Hepatocyte (in vitro differentiated cells): Measurements from ENCODE around the gene PNPLA7. TPM values are rescaled to one million over a fixed set of nuclear protein-coding genes. Genes with fewer than 3 reads are reported as not detected.
"Not testable (repeated sequence)": the region's sequence is repeated elsewhere in the genome, so short reads cannot be mapped to it uniquely, and the experiment has no call there.

Experiments used
- DNase-seq: peaks from one replicate; pipeline ENCODE4 v3.0.0-alpha.2; 2016; ENCODE audit warnings: low spot score
- H2AFZ ChIP-seq: fragments of 200-600 bp; sonication (generic); 2 replicates; pipeline ENCODE4 v1.6.0; 2016; ENCODE audit warnings: antibody characterized with exemption, mild to moderate bottlenecking
- H3K27ac ChIP-seq: fragments of 200-600 bp; sonication (generic); 2 replicates; pipeline ENCODE4 v1.5.1; 2016; ENCODE audit warnings: mild to moderate bottlenecking
- H3K27me3 ChIP-seq: fragments of 200-600 bp; sonication (generic); 2 replicates; pipeline ENCODE4 v1.6.1; 2016
- H3K36me3 ChIP-seq: fragments of 200-600 bp; sonication (generic); replicated peaks from 2 replicates; pipeline ENCODE4 v1.5.1; 2016; ENCODE audit warnings: low read depth; ENCODE audit not compliant: insufficient read depth
- H3K4me1 ChIP-seq: fragments of 200-600 bp; sonication (generic); 2 replicates; pipeline ENCODE4 v1.5.1; 2016; ENCODE audit warnings: mild to moderate bottlenecking, moderate library complexity; ENCODE audit not compliant: insufficient read depth
- H3K4me2 ChIP-seq: fragments of 200-600 bp; sonication (generic); 2 replicates; pipeline ENCODE4 v1.6.0; 2016
- H3K4me3 ChIP-seq: fragments of 200-600 bp; sonication (generic); 2 replicates; pipeline ENCODE4 v1.5.1; 2016; ENCODE audit warnings: mild to moderate bottlenecking
- H3K79me2 ChIP-seq: fragments of 200-600 bp; sonication (generic); 2 replicates; pipeline ENCODE4 v1.6.0; 2017; ENCODE audit warnings: mild to moderate bottlenecking
- H3K9me2 ChIP-seq: fragments of 200-600 bp; sonication (generic); replicated peaks from 2 replicates; pipeline ENCODE4 v1.6.0; 2017; ENCODE audit warnings: mild to moderate bottlenecking; ENCODE audit not compliant: insufficient read depth
- H3K9me3 ChIP-seq: fragments of 200-600 bp; sonication (generic); 2 replicates; pipeline ENCODE4 v1.5.1; 2016; ENCODE audit warnings: low read depth, mild to moderate bottlenecking
- H4K20me1 ChIP-seq: fragments of 200-600 bp; sonication (generic); 2 replicates; pipeline ENCODE4 v1.6.0; 2016; ENCODE audit warnings: mild to moderate bottlenecking; ENCODE audit not compliant: insufficient read depth, poor library complexity, severe bottlenecking
- CTCF ChIP-seq: fragments of 200-600 bp; sonication (generic); IDR thresholded peaks from 2 replicates; pipeline ENCODE4 v1.5.1; 2016; ENCODE audit warnings: antibody characterized with exemption, mild to moderate bottlenecking; ENCODE audit not compliant: poor library complexity
- EZH2 ChIP-seq: fragments of 200-600 bp; sonication (generic); IDR thresholded peaks from 2 replicates; pipeline ENCODE4 v1.6.1; 2016; ENCODE audit warnings: antibody characterized with exemption, mild to moderate bottlenecking, borderline replicate concordance
- EZH2phosphoT487 ChIP-seq: fragments of 200-600 bp; sonication (generic); IDR thresholded peaks from one replicate; pipeline ENCODE4 v1.6.1; 2018; ENCODE audit warnings: antibody characterized with exemption, mild to moderate bottlenecking, low read depth, moderate library complexity; ENCODE audit not compliant: unreplicated experiment, severe bottlenecking
- WGBS: methylation state at CpG from one replicate; pipeline ENCODE4 v1.1.6; 2016; ENCODE audit warnings: low lambda C conversion rate; ENCODE audit errors: missing lambda C conversion rate; 5-methylcytosine and 5-hydroxymethylcytosine counted together
- polyA plus RNA-seq: library from polyadenylated mRNA; unstranded; fragments of >200 nt; fragmentation: Nextera tagmentation; extraction: Ambion mirVana; gene quantifications from 2 replicates; pipeline ENCODE4 v1.2.1, GENCODE V29; 2016
- total RNA-seq: library from RNA; depleted of rRNA; stranded (reverse); fragments of >200 nt; gene quantifications from 2 replicates; pipeline ENCODE4 v1.2.3, GENCODE V29; 2014

Gene PNPLA7
- total and polyA plus RNA-seq, 2 experiments from 2014 or later, result 0.62 to 0.77 TPM

- Histone ChIP-seq H3K27ac (no peak overlapping the region), H3K79me2 (no peaks in the 10 kb centered on the region), H2AFZ (no peak overlapping the region), H3K9me2 (no peaks in the 10 kb centered on the region), H3K9me3 (no peaks in the 10 kb centered on the region), H4K20me1 (no peaks in the 10 kb centered on the region), H3K36me3 (no peaks in the 10 kb centered on the region), H3K4me2 (no peak overlapping the region), H3K4me1 (no peaks in the 10 kb centered on the region), H3K4me3 (no peak overlapping the region), H3K27me3 (no peaks in the 10 kb centered on the region)
- WGBS, result 79% methylated on average over 10 of the region's 10 CpGs
- DNase-seq, result no peak
- TF ChIP-seq EZH2 (no peak), CTCF (no peak), EZH2phosphoT487 (no peak)
Observed at GRCh38 chr9:137516144-137516917, 33.9 kb downstream of the PNPLA7 start.

DNA sequence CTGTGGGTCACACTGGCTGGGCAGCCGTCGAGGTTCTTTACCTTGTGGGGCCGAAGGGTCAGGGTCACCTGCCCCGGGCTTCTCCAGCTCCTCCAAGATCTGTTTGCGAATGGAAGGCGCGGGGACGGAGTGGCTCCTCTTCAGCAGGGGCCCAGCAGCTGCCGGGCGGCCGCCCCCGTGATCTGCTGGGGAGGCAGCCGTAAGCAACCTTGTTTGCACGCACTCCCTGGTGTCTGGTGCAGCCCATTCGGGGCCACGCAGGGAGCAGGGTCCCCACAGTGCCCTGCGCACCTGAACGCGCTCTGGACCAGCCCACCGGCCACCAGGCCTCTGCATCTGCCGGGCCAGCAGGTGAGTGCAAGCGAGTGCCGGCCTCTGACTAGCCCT lies 34.9 kb downstream of the PNPLA7 start:
- H4K20me1 ChIP-seq, result no peaks in the 10 kb centered on the region
- DNase-seq, result no peak
- H3K4me2 ChIP-seq, result no peak overlapping the region
- H3K9me2 ChIP-seq, result no peaks in the 10 kb centered on the region
- no peak overlapping the region for H3K4me3 ChIP-seq
- WGBS, result 87% methylated on average over 21 of the region's 23 CpGs
- no peaks in the 10 kb centered on the region for H3K79me2 ChIP-seq
- H3K36me3 ChIP-seq, result no peaks in the 10 kb centered on the region
- no peak overlapping the region for H2AFZ ChIP-seq
- H3K9me3 ChIP-seq, result no peaks in the 10 kb centered on the region
- no peak overlapping the region for H3K27ac ChIP-seq
- H3K27me3 ChIP-seq, result no peaks in the 10 kb centered on the region
- H3K4me1 ChIP-seq, result no peaks in the 10 kb centered on the region
- TF ChIP-seq EZH2 (no peak), EZH2phosphoT487 (no peak), CTCF (no peak)

DNA sequence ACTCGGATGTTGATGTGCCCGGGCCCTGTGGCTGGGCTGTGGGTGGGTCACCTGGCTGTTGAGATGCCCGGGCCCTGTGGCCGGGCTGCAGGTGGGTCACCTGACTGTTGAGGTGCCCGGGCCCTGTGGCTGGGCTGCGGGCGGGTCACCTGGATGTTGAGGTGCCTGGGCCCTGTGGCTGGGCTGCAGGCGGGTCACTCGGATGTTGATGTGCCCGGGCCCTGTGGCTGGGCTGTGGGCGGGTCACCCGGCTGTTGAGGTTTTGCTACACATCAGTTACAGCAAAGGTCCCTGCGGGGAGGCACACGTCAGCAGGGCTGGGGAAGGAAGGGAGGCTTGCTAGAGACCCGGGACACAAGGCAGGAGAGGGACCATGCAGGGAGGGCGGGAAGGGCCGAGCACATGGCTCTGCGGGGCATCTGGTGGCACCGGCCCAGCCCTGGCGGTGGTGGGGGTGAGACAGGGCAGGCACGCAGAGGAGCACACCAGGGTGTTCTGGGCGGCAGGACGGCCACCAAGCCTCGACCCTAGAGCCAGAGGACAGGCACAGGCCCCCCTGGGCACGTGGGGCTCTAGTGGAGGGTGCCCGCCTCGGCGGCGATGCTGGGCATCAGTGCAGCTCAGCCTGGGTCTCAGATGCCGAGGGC lies 35.4 kb downstream of the PNPLA7 start:
- 97% methylated on average over 19 of the region's 30 CpGs for WGBS

GRCh38 chr9:137513801-137514570 lies 36.2 kb downstream of the PNPLA7 start:
- H3K36me3 ChIP-seq, DNase-seq, H4K20me1 ChIP-seq, H3K4me1 ChIP-seq, H3K4me2 ChIP-seq, H3K27ac ChIP-seq, H3K4me3 ChIP-seq, H3K27me3 ChIP-seq, H2AFZ ChIP-seq, H3K79me2 ChIP-seq, H3K9me2 ChIP-seq, H3K9me3 ChIP-seq: not testable (repeated sequence)
- WGBS, result 93% methylated on average over 29 of the region's 42 CpGs

More for the DNA sequence above, 35.4 kb downstream of the PNPLA7 start:
- Histone ChIP-seq H2AFZ (no peak overlapping the region), H3K4me2 (no peak overlapping the region), H3K79me2 (no peaks in the 10 kb centered on the region), H3K36me3 (no peaks in the 10 kb centered on the region), H3K27me3 (no peaks in the 10 kb centered on the region), H3K4me1 (no peaks in the 10 kb centered on the region), H3K4me3 (no peak overlapping the region), H3K9me3 (no peaks in the 10 kb centered on the region), H3K9me2 (no peaks in the 10 kb centered on the region), H4K20me1 (no peaks in the 10 kb centered on the region), H3K27ac (no peak overlapping the region)
- TF ChIP-seq EZH2phosphoT487 (no peak), CTCF (no peak), EZH2 (no peak)
- no peak for DNase-seq

DNA sequence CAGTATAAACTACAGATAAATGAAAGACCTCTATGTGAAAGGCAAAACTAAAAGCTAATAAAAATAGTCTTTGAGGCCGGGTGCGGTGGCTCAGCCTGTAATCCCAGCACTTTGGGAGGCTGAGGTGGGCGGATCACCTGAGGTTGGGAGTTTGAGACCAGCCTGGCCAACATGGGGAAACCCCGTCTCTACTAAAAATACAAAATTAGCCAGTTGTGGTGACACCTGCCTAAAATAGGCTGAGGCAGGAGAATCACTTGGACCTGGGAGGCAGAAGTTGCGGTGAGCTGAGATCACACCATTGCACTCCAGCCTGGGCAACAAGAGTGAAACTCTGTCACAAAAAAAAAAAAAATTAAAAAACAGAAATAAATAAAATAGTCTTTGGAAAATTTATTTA lies 37.1 kb downstream of the PNPLA7 start:
- not testable (repeated sequence) for H3K36me3 ChIP-seq, DNase-seq, H3K79me2 ChIP-seq, H4K20me1 ChIP-seq, H3K27me3 ChIP-seq, H3K4me3 ChIP-seq, H3K4me2 ChIP-seq, H3K9me2 ChIP-seq, H3K27ac ChIP-seq, H3K9me3 ChIP-seq, H2AFZ ChIP-seq, H3K4me1 ChIP-seq
- WGBS, result 94% methylated on average over 5 of the region's 5 CpGs
